ENCODE measurements around the gene SLC22A16.

SLC22A16 gene, protein sequence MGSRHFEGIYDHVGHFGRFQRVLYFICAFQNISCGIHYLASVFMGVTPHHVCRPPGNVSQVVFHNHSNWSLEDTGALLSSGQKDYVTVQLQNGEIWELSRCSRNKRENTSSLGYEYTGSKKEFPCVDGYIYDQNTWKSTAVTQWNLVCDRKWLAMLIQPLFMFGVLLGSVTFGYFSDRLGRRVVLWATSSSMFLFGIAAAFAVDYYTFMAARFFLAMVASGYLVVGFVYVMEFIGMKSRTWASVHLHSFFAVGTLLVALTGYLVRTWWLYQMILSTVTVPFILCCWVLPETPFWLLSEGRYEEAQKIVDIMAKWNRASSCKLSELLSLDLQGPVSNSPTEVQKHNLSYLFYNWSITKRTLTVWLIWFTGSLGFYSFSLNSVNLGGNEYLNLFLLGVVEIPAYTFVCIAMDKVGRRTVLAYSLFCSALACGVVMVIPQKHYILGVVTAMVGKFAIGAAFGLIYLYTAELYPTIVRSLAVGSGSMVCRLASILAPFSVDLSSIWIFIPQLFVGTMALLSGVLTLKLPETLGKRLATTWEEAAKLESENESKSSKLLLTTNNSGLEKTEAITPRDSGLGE

DNA sequence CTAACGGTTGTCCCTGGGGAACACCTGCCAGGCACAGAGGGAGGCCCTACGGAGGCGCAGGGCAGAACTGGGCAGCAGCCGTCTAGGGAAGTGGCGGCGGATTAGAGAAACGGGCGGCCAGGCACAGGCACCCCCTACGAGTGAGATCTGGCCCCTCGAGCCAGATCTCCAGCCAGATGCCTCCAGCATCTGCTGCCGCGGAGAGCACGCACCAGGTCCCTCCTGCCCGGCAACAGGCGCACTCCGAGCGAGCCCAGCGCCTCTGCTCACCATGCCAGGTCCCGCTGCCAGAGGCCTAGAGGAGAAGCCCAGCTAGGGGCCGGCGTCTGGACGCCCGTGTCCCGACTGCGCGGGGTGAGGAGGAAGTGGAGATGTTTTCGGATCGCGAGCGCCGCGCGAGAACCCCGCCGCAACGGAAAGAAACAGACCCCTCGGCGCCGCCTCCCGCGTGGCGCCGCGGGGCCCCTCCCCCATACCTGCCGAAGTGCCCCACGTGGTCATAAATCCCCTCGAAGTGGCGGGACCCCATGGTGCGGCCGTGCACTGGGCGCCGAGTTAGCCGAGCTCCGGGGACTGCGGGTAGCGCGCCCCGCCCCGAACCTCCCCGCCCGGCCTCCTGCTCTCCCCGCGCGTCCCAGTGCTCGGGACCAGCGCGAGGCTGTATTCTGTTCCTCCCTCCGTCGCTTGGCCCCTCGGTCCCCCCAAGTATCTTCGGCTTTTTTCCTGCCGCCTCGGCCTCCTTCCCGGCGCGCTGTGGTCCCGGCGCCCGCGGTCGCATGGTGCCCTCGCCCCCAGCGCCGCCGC is at the start of gene SLC22A16:
Gene SLC22A16, minus strand, starts transcription at position 568 of the 804 bp plus-strand sequence. Its CDS starts 39 bp downstream, at position 529.
- peak within 1 kb of the TSS; percentile 32 for H3K4me3 ChIP-seq (ENCODE audit: low read length)
- no peak for DNase-seq (ENCODE audit: low read depth)
- TF ChIP-seq, protein P1, sequence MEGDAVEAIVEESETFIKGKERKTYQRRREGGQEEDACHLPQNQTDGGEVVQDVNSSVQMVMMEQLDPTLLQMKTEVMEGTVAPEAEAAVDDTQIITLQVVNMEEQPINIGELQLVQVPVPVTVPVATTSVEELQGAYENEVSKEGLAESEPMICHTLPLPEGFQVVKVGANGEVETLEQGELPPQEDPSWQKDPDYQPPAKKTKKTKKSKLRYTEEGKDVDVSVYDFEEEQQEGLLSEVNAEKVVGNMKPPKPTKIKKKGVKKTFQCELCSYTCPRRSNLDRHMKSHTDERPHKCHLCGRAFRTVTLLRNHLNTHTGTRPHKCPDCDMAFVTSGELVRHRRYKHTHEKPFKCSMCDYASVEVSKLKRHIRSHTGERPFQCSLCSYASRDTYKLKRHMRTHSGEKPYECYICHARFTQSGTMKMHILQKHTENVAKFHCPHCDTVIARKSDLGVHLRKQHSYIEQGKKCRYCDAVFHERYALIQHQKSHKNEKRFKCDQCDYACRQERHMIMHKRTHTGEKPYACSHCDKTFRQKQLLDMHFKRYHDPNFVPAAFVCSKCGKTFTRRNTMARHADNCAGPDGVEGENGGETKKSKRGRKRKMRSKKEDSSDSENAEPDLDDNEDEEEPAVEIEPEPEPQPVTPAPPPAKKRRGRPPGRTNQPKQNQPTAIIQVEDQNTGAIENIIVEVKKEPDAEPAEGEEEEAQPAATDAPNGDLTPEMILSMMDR (conservative IDR thresholded peaks at IDR 0.05; ENCODE audit: low read depth, low read length): no peak

DNA sequence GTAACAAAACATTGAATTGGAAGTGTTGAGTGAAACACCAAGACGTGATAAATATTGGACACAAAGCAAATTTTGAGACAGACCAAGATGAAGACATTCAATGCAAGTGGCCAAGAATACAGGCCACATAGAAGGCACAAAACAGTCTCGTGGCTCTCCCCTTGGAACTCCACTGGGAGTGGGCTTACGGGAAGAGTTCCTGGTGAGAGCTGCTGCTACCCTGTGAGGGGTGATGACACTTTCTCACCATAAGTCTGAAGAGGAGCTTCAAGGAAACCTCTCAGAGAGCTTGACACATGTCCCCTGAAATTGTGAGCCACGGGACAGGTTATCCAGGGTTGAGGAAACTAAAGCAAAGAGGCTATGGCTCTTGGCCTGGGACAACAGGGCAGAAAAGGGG is 48.6 kb upstream of the SLC22A16 start:
- TF ChIP-seq, protein P1 (conservative IDR thresholded peaks at IDR 0.05; ENCODE audit: low read depth, low read length): no peak

DNA sequence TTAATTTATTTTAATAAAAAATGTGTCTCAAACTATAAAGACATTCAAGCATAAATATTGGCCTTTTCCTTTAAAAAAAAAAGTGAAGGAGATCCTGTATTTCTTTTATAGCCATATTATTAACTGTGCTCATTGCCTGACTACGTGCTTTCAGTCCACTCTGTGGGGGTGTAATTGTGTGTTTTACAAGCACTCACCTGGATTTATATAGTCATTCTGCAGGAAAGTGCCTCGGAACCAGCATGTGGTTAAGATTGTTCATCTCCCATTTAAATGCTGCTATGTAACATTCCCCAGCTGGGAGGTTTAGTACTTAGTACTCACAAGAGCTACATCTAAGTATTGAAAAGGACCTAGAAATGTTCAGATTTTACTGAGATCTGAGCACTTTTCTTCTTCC is 47.9 kb upstream of the SLC22A16 start:
- TF ChIP-seq, protein P1 (conservative IDR thresholded peaks at IDR 0.05; ENCODE audit: low read depth, low read length): no peak
- H3K4me3 ChIP-seq (ENCODE audit: low read length): no peak overlapping the region
- no peak for DNase-seq (ENCODE audit: low read depth)

More for the DNA sequence above, 48.6 kb upstream of the SLC22A16 start:
- no peak for DNase-seq (ENCODE audit: low read depth)
- H3K4me3 ChIP-seq (ENCODE audit: low read length): no peak overlapping the region

DNA sequence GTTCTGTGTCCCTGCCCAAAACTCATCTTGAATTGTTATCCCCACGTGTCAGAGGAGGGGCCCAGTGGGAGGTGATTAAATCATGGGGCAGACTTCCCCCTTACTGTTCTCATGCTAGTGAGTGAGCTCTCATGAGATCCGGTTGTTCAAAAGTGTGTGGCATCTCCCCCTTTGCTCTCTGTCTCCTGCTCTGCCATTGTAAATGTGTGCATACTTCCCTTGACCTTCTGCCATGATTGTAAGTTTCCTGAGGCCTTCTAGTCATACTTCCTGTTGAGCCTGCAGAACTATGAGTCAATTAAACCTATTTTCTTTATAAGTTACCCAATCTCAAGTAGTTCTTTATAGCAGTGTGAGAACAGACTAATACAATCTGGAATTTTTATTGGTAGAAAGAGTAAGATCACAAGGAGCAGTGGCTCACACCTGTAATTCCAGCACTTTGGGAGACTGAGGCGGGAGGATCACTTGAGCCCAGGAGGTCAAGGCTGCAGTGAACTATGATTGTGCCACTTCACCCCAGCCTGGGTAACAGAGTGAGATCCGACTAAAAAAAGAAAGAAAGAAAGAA is 47.1 kb upstream of the SLC22A16 start:
- DNase-seq (ENCODE audit: low read depth): no peak
- H3K4me3 ChIP-seq (ENCODE audit: low read length): no peak overlapping the region
- TF ChIP-seq, protein P1 (conservative IDR thresholded peaks at IDR 0.05; ENCODE audit: low read depth, low read length): no peak

DNA sequence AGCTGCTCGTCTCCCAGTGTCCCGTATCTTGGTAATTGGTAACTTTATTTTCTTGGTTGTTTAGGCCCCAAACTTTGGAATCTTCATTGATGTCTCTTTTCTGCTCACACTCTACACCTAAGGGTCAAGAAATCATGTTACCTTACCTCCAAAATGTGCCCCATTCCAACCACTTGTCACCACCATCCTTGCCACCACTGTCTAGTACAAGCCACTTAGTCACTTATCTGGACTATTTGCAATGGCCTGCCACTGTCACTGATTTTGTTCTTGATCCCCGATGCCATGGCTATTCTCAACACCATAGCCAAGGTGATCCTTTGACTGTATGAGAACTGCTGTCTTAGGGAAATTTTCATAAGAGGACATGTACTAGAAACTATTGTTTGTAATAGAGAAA is 46.0 kb upstream of the SLC22A16 start:
- H3K4me3 ChIP-seq (ENCODE audit: low read length): no peak overlapping the region
- TF ChIP-seq, protein P1 (conservative IDR thresholded peaks at IDR 0.05; ENCODE audit: low read depth, low read length): no peak
- DNase-seq (ENCODE audit: low read depth): no peak

DNA sequence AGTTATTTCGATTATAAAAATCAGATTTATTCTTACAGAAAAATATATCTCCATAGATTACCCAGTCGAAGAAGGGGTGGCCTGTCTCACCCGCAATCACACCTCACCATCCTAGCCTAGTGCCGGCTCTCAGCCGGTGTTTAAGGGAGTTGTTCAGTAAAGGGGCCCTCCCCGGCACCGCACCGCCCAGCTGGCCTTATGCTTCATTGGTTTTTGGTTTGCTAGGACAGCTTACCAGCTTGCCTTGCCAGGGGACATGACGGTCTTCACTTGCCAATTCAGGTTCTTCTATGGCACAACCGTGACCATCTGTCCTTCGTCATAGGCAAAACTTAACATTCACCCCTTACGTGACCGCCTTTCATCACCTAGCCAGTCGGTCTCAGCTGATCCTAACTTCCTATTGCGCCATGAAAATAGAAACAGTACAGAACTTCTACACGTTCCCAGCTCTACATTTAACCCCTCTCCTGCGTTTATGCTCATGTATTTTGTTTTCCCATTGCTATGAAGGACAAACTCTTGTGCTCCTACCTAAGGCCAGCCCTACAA is 44.7 kb upstream of the SLC22A16 start:
- TF ChIP-seq, protein P1 (conservative IDR thresholded peaks at IDR 0.05; ENCODE audit: low read depth, low read length): no peak
- no peak overlapping the region for H3K4me3 ChIP-seq (ENCODE audit: low read length)
- DNase-seq (ENCODE audit: low read depth): no peak

Data from retinal pigment epithelial cell (primary cell).